AG04450 (cell line): ENCODE results near the gene PHF1. TPM values are rescaled to one million over a fixed set of nuclear protein-coding genes. Genes with fewer than 3 reads are reported as not detected.

Experiments used
- CTCF ChIA-PET: fragments of 300-600, 350-600 bp; formaldehyde crosslinking; extraction: SDS; loops from one replicate; lab custom pipeline; 2022; ENCODE audit warnings: antibody characterized with exemption, inconsistent platforms; lab: Charles Lee
- POLR2A ChIA-PET: fragments of 350-600 bp; formaldehyde crosslinking; extraction: SDS; loops from one replicate; lab custom pipeline; 2021; ENCODE audit warnings: antibody characterized with exemption, inconsistent platforms; lab: Yijun Ruan, JAX
- DNase-seq: peaks from one replicate; pipeline ENCODE4 v3.0.0-alpha.2; 2011; ENCODE audit warnings: low read depth, low spot score
- H3K27ac ChIP-seq: one replicate; pipeline ENCODE4 v1.5.1; 2012; ENCODE audit warnings: low read depth, low read length, control low read depth
- H3K27me3 ChIP-seq: one replicate; pipeline ENCODE4 v1.6.0; 2012; ENCODE audit warnings: low read length; ENCODE audit not compliant: control insufficient read depth, insufficient read depth
- H3K4me3 ChIP-seq: 2 replicates; pipeline ENCODE4 v1.5.1; 2011; ENCODE audit warnings: mild to moderate bottlenecking, low read depth, low read length, control low read depth
- H3K9me3 ChIP-seq: 2 replicates; pipeline ENCODE4 v1.5.1; 2012; ENCODE audit warnings: low read length; ENCODE audit not compliant: control insufficient read depth, insufficient read depth
- polyA plus RNA-seq: library from polyadenylated mRNA; depleted of rRNA; stranded (reverse); fragments of >200 nt; gene quantifications from 2 replicates; pipeline ENCODE4 v1.2.3, GENCODE V29; 2011
- TF ChIP-seq, protein P1 (sequence below): IDR thresholded peaks from 2 replicates; pipeline ENCODE4 v1.5.1; 2011; ENCODE audit warnings: low read depth, low read length, control low read depth, inconsistent platforms

The PHF1 gene
- polyA plus RNA-seq, 1 experiment = 26.6 TPM

DNA sequence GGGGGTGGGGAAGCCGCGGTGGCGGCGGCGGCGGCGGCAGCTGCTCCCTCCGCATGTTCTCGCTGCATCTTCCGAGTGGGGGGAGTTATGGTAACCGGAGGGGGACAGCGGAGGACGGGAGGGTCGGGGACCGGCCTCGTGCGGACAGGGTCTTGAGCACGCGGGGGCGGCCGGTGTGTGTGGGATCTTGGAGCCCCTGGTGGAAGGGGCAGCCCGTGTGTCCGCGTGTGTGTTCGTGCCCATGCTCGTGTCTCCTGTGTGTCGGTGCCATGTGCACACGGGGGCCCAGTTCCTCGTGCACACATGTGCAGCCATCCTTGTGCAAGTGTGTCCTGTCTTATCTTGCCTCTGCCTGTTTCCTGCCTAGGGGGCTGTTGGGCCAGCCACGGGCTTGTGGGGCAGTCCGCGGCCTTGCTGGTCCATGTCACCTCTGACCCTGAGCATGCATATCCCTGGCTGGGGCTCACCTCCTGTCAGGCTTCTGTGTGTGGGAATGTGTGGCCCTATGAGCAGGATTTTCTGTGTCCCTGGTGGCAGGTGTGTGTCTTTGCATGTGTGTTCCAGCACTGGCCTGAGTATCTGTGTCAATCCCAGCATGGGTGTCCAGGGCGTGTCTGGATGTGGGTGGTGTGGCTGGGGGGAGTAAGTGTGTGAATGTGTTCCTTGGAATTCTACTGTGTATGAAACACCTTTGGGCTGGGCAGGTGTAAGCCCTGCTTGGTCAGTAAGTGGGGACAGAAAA lies 17.6 kb downstream of the PHF1 start:
- POLR2A ChIA-PET = interaction anchor here (1.0 kb wide), 1 partner anchor 110 kb away, joined by 17 read pairs; no protein-coding TSS in a partner anchor
- no peak for DNase-seq
- H3K9me3 ChIP-seq = no peaks in the 10 kb centered on the region
- H3K27ac ChIP-seq = no peak overlapping the region
- peak overlapping the region; percentile 73 for H3K4me3 ChIP-seq
- CTCF ChIA-PET = interaction anchor here (1.1 kb wide), 1 partner anchor 9 kb away, joined by 3 read pairs; the partner anchor contains the start of gene SYNGAP1
- TF ChIP-seq, protein P1, sequence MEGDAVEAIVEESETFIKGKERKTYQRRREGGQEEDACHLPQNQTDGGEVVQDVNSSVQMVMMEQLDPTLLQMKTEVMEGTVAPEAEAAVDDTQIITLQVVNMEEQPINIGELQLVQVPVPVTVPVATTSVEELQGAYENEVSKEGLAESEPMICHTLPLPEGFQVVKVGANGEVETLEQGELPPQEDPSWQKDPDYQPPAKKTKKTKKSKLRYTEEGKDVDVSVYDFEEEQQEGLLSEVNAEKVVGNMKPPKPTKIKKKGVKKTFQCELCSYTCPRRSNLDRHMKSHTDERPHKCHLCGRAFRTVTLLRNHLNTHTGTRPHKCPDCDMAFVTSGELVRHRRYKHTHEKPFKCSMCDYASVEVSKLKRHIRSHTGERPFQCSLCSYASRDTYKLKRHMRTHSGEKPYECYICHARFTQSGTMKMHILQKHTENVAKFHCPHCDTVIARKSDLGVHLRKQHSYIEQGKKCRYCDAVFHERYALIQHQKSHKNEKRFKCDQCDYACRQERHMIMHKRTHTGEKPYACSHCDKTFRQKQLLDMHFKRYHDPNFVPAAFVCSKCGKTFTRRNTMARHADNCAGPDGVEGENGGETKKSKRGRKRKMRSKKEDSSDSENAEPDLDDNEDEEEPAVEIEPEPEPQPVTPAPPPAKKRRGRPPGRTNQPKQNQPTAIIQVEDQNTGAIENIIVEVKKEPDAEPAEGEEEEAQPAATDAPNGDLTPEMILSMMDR = peak; percentile 35
- H3K27me3 ChIP-seq = no peaks in the 10 kb centered on the region

DNA sequence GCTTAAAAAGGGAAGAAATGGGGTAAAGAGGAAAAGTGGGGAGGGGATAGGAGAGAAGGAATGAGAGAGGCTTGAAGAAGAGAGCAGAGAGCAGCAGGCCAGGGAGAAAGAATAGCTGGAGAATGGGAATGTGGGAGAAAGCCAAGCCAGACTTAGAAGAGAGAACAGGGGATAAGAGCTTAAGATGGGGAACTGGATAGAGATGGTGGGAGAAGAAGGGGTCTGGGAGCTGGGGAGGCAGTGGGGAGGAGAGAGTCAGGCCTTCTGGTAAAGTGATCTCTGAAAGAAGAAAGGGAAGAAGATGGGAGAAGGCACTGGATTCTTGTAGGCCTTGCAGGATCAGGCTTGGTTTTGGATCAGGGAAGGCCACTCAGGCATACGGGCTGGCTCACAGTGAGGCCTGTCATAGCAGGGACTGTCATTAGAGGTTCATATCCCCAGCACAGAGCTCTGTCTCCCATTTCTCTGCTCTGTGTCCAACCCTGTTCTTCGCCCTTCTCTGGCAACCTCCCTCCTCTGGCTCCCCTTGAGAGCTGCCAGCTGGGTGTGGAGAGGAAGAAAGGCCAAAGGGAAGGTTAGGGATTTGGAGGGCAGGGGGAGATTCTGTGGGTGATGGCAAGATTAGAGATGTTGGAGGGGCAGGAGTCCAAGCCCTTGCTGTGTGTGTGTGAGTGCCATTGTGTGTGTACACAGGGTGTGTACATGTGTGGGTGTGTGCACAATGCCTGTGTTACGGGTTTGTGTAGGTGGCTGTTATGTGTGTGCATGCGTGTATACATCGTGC lies 18.3 kb downstream of the PHF1 start:
- Histone ChIP-seq H3K27me3 (no peaks in the 10 kb centered on the region), H3K27ac (no peak overlapping the region), H3K9me3 (no peaks in the 10 kb centered on the region), H3K4me3 (peak overlapping the region; percentile 7; the same call in 1 of the 2 replicates)
- POLR2A ChIA-PET = interaction anchor here (1.0 kb wide), 1 partner anchor 111 kb away, joined by 17 read pairs; no protein-coding TSS in a partner anchor
- CTCF ChIA-PET = interaction anchor here (1.1 kb wide), 1 partner anchor 10 kb away, joined by 3 read pairs; the partner anchor contains the start of gene SYNGAP1
- DNase-seq = no peak
- TF ChIP-seq, protein P1 = no peak

DNA sequence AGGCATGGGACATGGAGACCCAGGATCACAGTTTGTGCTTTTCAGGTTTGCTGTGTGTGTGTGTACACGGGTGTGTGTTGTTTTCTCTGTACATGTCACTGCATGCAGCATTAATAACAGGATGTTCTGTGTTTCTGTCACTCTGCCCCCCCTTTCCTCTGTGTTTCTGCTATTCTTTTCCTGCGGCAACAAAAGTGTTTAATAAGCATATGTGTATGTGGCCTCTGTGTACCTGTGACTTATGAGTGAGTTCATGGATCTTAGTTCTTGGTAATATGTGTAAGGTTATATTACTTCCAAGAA lies 18.9 kb downstream of the PHF1 start:
- POLR2A ChIA-PET = no interaction called here

DNA sequence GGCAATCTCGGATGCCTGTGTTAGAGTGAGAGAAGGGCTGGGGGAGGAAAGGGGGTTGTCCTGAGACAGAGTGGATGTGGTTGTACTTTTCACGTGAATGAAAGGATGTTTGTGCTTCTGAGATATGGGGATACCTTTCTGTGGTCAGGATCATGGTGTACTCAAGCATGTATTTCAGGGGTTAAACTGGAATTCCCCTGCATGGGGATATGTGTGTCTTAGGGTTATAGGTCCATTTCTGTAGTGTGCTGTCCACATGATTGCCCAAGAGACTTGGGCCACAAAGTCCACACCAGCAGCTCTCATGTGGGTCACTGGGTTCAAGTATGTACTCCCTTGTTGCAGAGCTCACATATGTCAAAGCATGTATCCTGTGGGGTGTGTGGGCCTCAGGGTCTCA lies 19.5 kb downstream of the PHF1 start:
- DNase-seq = no peak
- Histone ChIP-seq H3K9me3 (no peaks in the 10 kb centered on the region), H3K27ac (no peak overlapping the region), H3K27me3 (no peaks in the 10 kb centered on the region), H3K4me3 (no peak overlapping the region)
- ChIA-PET CTCF (interaction anchor here (1.8 kb wide), 1 partner anchor 39 kb away, joined by 7 read pairs; no protein-coding TSS in a partner anchor), POLR2A (interaction anchor here (1.0 to 1.7 kb wide), 3 partner anchors 13 to 158 kb away, joined by 4 to 6 read pairs (median 6); partner anchors contain the start of genes RPS18 and VPS52)
- TF ChIP-seq, protein P1 = no peak

More for the DNA sequence above, 18.9 kb downstream of the PHF1 start:
- H3K4me3 ChIP-seq = no peak overlapping the region
- H3K27ac ChIP-seq = no peak overlapping the region
- CTCF ChIA-PET = interaction anchor here (1.8 kb wide), 1 partner anchor 39 kb away, joined by 7 read pairs; no protein-coding TSS in a partner anchor
- H3K9me3 ChIP-seq = no peaks in the 10 kb centered on the region
- H3K27me3 ChIP-seq = no peaks in the 10 kb centered on the region
- TF ChIP-seq, protein P1 = no peak
- DNase-seq = no peak
